K562 (cell line): Measurements from ENCODE around the gene ZBTB42. TPM values are rescaled to one million over a fixed set of nuclear protein-coding genes. Genes with fewer than 3 reads are reported as not detected.

Experiments used
- ATAC-seq: fragments of 200-7000 bp; cut with Tn5 transposase; 3 replicates; pipeline ENCODE4 v1.9.1; 2020; ENCODE audit warnings: moderate library complexity
- BruUV-seq: library from RNA; stranded (reverse); fragments of 400-500 nt; replicated peaks from 2 replicates; lab custom pipeline; 2021; lab: Mats Ljungman, UMichigan
- CTCF ChIA-PET: fragments of 300-600 bp; formaldehyde crosslinking; extraction: SDS; loops from one replicate; lab custom pipeline; 2021; ENCODE audit warnings: low intra/inter-chr PET ratio; lab: Yijun Ruan, JAX
- POLR2A ChIA-PET: fragments of 300-600, 350-650 bp; sonication (Branson Sonifier 250); formaldehyde crosslinking; extraction: SDS; loops from one replicate; lab custom pipeline; 2021; ENCODE audit warnings: antibody characterized with exemption, inconsistent platforms; lab: Yijun Ruan, JAX
- DNase-seq, 4 experiments: peaks; one replicate each; pipeline versions ENCODE4 v3.0.0 to v3.0.0-alpha.2; 2011 to 2018; ENCODE audit warnings: low spot score in 3 of 4, mixed read lengths in 3 of 4; ENCODE audit errors: extremely low read depth in 1 of 4
- FAIRE-seq: peaks from 2 replicates; lab custom pipeline; 2011; peaks lifted over from hg19 to GRCh38; lab: Jason Lieb, UNC
- H2AFZ ChIP-seq: 2 replicates; pipeline ENCODE4 v1.6.0; 2011; ENCODE audit warnings: low read depth, low read length, control low read depth, inconsistent platforms
- H3K27ac ChIP-seq: fragments of 200-600 bp; 3 replicates; pipeline ENCODE4 v1.8.0; 2011; ENCODE audit warnings: low read depth, mild to moderate bottlenecking, control low read depth, inconsistent platforms, low read length, moderate library complexity, mixed read lengths; ENCODE audit errors: extremely low read depth
- H3K27me3 ChIP-seq, 2 experiments: fragments of 300-600 bp in 1 of 2; 2 replicates in 1 of 2; 3 replicates in 1 of 2; pipeline versions ENCODE4 v1.6.0 to v1.8.0; 2011; ENCODE audit warnings: inconsistent platforms in 2 of 2, low read length in 2 of 2, mild to moderate bottlenecking in 1 of 2, mixed read lengths in 1 of 2, moderate library complexity in 1 of 2; ENCODE audit not compliant: control insufficient read depth in 2 of 2, insufficient read depth in 2 of 2
- H3K36me3 ChIP-seq: fragments of 300-600 bp; 3 replicates; pipeline ENCODE4 v1.8.0; 2011; ENCODE audit warnings: mild to moderate bottlenecking, low read length, inconsistent platforms; ENCODE audit not compliant: control insufficient read depth, insufficient read depth
- H3K4me1 ChIP-seq, 2 experiments: fragments of 200-600 bp in 1 of 2; replicated peaks in 1 of 2; 2 replicates in 1 of 2; 3 replicates in 1 of 2; pipeline versions ENCODE4 v1.5.1 to v1.8.0; 2011; ENCODE audit warnings: inconsistent platforms in 2 of 2, low read length in 2 of 2, mild to moderate bottlenecking in 1 of 2, mixed read lengths in 1 of 2, moderate library complexity in 1 of 2; ENCODE audit not compliant: control insufficient read depth in 2 of 2, insufficient read depth in 2 of 2
- H3K4me2 ChIP-seq: 2 replicates; pipeline ENCODE4 v1.6.1; 2011; ENCODE audit warnings: low read length, control low read depth, inconsistent platforms, mixed read lengths; ENCODE audit not compliant: insufficient read depth
- H3K4me3 ChIP-seq: fragments of 200-600 bp; sonication (generic), shearing (Covaris generic); 2 replicates; pipeline ENCODE4 v1.5.1; 2016; ENCODE audit warnings: control low read depth, inconsistent platforms
- H3K79me2 ChIP-seq: fragments of 200-600 bp; 3 replicates; pipeline ENCODE4 v1.8.0; 2011; ENCODE audit warnings: low read length, inconsistent platforms; ENCODE audit not compliant: control insufficient read depth, insufficient read depth
- H3K9ac ChIP-seq, 2 experiments: 2 replicates each; pipeline versions ENCODE4 v1.6.0 to v1.6.1; 2011; ENCODE audit warnings: low read depth in 2 of 2, low read length in 2 of 2, control low read depth in 1 of 2, inconsistent platforms in 1 of 2, mild to moderate bottlenecking in 1 of 2, mixed read lengths in 1 of 2; ENCODE audit not compliant: insufficient read depth in 1 of 2
- H3K9me1 ChIP-seq: one replicate; pipeline ENCODE4 v1.6.0; 2011; ENCODE audit warnings: inconsistent platforms, mild to moderate bottlenecking, low read length, moderate library complexity; ENCODE audit not compliant: control insufficient read depth, insufficient read depth
- H3K9me3 ChIP-seq: replicated peaks from 2 replicates; pipeline ENCODE4 v1.5.1; 2011; ENCODE audit warnings: low read depth, low read length, inconsistent platforms; ENCODE audit not compliant: control insufficient read depth, insufficient read depth
- H4K20me1 ChIP-seq: replicated peaks from 2 replicates; pipeline ENCODE4 v1.6.1; 2011; ENCODE audit warnings: low read length, inconsistent platforms, mixed read lengths; ENCODE audit not compliant: control insufficient read depth, insufficient read depth
- ESRRB ChIP-seq: fragments of 250-450 bp; sonication (Bioruptor Pico); IDR thresholded peaks from 2 replicates; pipeline ENCODE4 v1.5.0; 2020; ENCODE audit warnings: mild to moderate bottlenecking, moderate library complexity, borderline replicate concordance
- PHB2 ChIP-seq: fragments of 450-650 bp; IDR thresholded peaks from 2 replicates; pipeline ENCODE4 v1.6.1; 2017; ENCODE audit warnings: low read depth
- POLR2G ChIP-seq: fragments of 200-400 bp; formaldehyde crosslinking; IDR thresholded peaks from 2 replicates; pipeline ENCODE4 v1.6.1; 2017; ENCODE audit warnings: low read depth, mild to moderate bottlenecking, antibody characterized with exemption, low read length, moderate library complexity
- STAG1 ChIP-seq: sonication (generic); formaldehyde crosslinking; IDR thresholded peaks from 2 replicates; pipeline ENCODE4 v1.5.0; 2020; ENCODE audit warnings: missing genetic modification reagents, borderline replicate concordance
- TFAP4 ChIP-seq: sonication (generic); formaldehyde crosslinking; IDR thresholded peaks from 2 replicates; pipeline ENCODE4 v1.8.0; 2022; ENCODE audit warnings: missing genetic modification reagents, mild to moderate bottlenecking, moderate library complexity, borderline replicate concordance
- ZBTB33 ChIP-seq: sonication (generic); formaldehyde crosslinking; IDR thresholded peaks from 2 replicates; pipeline ENCODE4 v1.8.1; 2023; ENCODE audit warnings: mild to moderate bottlenecking, missing genetic modification reagents
- ZNF143 ChIP-seq: sonication (generic); formaldehyde crosslinking; IDR thresholded peaks from 2 replicates; pipeline ENCODE4 v1.9.0; 2022; ENCODE audit warnings: mild to moderate bottlenecking, missing genetic modification reagents
- ZNF695 ChIP-seq: fragments of 450-650 bp; formaldehyde crosslinking; IDR thresholded peaks from 2 replicates; pipeline ENCODE4 v1.4.0; 2020; ENCODE audit warnings: mild to moderate bottlenecking, moderate library complexity
- ZNF740 ChIP-seq, 3 experiments: fragments of 200-800 bp in 1 of 3; sonication (Bioruptor generic) in 1 of 3; sonication (generic) in 1 of 3; formaldehyde crosslinking in 1 of 3; IDR thresholded peaks; 2 replicates each; pipeline versions ENCODE4 v1.6.1 to v1.8.0; 2016 to 2022; ENCODE audit warnings: mild to moderate bottlenecking in 2 of 3, missing compliant biosample characterization in 2 of 3, missing genetic modification characterization in 2 of 3, missing genetic modification reagents in 1 of 3
- WGBS: fragments of 100-300 bp; shearing (Covaris generic); methylation state at CpG from one replicate; pipeline ENCODE4 v1.1.6; 2016; ENCODE audit warnings: low coverage, mixed read lengths; ENCODE audit not compliant: insufficient coverage; ENCODE audit errors: missing lambda C conversion rate; 5-methylcytosine and 5-hydroxymethylcytosine counted together
- in situ Hi-C: fragments of 300-500 bp; cut with MboI; formaldehyde crosslinking; loops from 4 replicates; pipeline ENCODE4 v1.15.0; 2018; ENCODE audit warnings: inconsistent platforms, mixed read lengths
- intact Hi-C: fragments of 100-400 bp; cut with micrococcal nuclease; formaldehyde crosslinking; loops from 2 replicates; pipeline ENCODE4 v1.14.2; 2022
- polyA plus RNA-seq, 8 experiments: library from polyadenylated mRNA; depleted of rRNA in 4 of 8; stranded (reverse) in 5 of 8; unstranded in 3 of 8; fragments of >200 nt; fragmentation: Nextera tagmentation in 2 of 8; fragmentation: Illumina TruSeq in 1 of 8; extraction: Ambion mirVana in 2 of 8; extraction: Trizol in 1 of 8; gene quantifications; 2 replicates each; pipeline versions ENCODE4 v1.2.1 to v1.2.3, GENCODE V29; 2011 to 2014; ENCODE audit warnings: inconsistent platforms in 1 of 8, missing spikeins in 1 of 8
- total RNA-seq, 7 experiments: library from RNA; depleted of rRNA in 6 of 7; stranded (reverse); fragments of >200 nt in 6 of 7; fragmentation: Illumina TruSeq in 2 of 7; extraction: Trizol in 2 of 7; gene quantifications; 2 replicates each; pipeline versions ENCODE4 v1.2.1 to v1.2.3, GENCODE V29; 2011 to 2021; ENCODE audit warnings: low replicate concordance in 1 of 7

ZBTB42 gene
- total and polyA plus RNA-seq, 9 of the 15 experiments (the other 6 are each of a cell fraction or from before 2014, with no cell fraction given), result 0.03 to 8.5 (median 2.4) TPM

GRCh38 chr14:104803912-104804410 lies 3.1 kb downstream of the ZBTB42 start:
- Histone ChIP-seq H3K4me2 (peak overlapping the region; percentile 63; the same call in 1 of the 2 replicates), H2AFZ (no peak overlapping the region), H3K9ac (peak overlapping the region in 1 of 2 experiments; percentile 61; a peak in 1 of 4 replicates), H3K79me2 (peaks cover 28% of the 10 kb centered on the region), H3K9me1 (no peaks in the 10 kb centered on the region), H3K4me3 (no peak overlapping the region), H3K9me3 (no peaks in the 10 kb centered on the region), H3K27me3 (no peaks in the 10 kb centered on the region), H4K20me1 (no peaks in the 10 kb centered on the region), H3K27ac (peak overlapping the region; percentile 73; the same call in 2 of the 3 replicates), H3K36me3 (peaks cover 6% of the 10 kb centered on the region; the same call in 1 of the 3 replicates), H3K4me1 (peaks cover 43 to 77% of the 10 kb centered on the region in 2 experiments)
- intact Hi-C loops, result no loop called here
- FAIRE-seq, result peak; percentile 65
- no TSS peak for BruUV-seq
- no peak for DNase-seq
- no peak for ATAC-seq
- no peak for TF ChIP-seq STAG1 (CRISPR knock-in tag)
- no peak for TF ChIP-seq ESRRB (CRISPR knock-in tag)
- no peak for TF ChIP-seq ZNF143 (CRISPR knock-in tag)
- TF ChIP-seq TFAP4 (CRISPR knock-in tag), result 0 out of 2 replicates have a peak, but pooled peaks have one; percentile 5
- no peak for TF ChIP-seq PHB2
- 0 out of 2 replicates have a peak, but pooled peaks have one; percentile 12 for TF ChIP-seq POLR2G
- peak; percentile 64; the same call in 1 of the 2 replicates for TF ChIP-seq ZNF740 (CRISPR knock-in tag; IDR thresholded peaks at IDR 0.05)
- no peak for TF ChIP-seq ZNF740 (tag; IDR thresholded peaks at IDR 0.05)
- no peak for TF ChIP-seq ZNF695
- peak; percentile 97 for TF ChIP-seq ZBTB33 (CRISPR knock-in tag)
- 40% methylated on average over 5 of the region's 15 CpGs for WGBS
- in situ Hi-C loops, result no loop called here
- ChIA-PET CTCF (no interaction called here), POLR2A (interaction anchor here (1.0 kb wide), 1 partner anchor 14 kb away, joined by 3 read pairs; no protein-coding TSS in a partner anchor)
